Activated CD8-positive, alpha-beta memory T cell treated with anti-CD3 and anti-CD28 coated beads for 48 hours (primary cell): ENCODE data around the gene GAS2L2.
"Not testable (repeated sequence)": the region's sequence is repeated elsewhere in the genome, so short reads cannot be mapped to it uniquely, and the experiment has no call there.

Source experiments
- DNase-seq, 3 experiments: peaks; one replicate each; pipeline ENCODE4 v3.0.0-alpha.2; 2020; ENCODE audit warnings: low read depth in 2 of 3, low spot score in 2 of 3

The GAS2L2 gene

DNA sequence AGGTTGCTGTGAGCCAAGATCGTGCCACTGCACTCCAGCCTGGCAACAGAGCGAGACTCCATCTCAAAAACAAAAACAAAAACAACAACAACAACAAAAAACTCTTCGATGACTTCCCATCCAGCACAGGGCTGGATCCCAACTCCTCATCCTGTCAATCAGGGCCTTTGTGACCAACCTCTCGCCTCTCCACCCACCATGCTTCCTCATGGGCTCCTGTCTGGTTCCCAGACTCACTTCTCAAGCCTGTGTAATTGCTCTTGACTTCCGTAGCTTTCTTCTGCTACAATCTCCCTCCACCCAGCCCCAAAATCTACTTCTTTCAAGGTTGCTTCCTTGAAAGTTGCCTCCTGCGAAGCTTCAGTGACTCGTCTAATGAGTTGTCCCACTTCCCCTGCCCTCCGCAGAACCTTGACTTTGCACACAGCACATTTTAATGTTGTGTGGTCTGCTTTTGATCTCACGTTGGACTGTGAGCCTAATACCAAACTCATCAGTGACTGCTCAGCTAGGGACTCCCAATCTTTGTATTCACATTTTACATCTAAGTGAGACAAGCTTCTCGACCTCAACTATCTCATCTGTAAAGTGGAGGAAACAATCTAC is 22.5 kb downstream of the GAS2L2 start:
- DNase-seq: no peak

DNA sequence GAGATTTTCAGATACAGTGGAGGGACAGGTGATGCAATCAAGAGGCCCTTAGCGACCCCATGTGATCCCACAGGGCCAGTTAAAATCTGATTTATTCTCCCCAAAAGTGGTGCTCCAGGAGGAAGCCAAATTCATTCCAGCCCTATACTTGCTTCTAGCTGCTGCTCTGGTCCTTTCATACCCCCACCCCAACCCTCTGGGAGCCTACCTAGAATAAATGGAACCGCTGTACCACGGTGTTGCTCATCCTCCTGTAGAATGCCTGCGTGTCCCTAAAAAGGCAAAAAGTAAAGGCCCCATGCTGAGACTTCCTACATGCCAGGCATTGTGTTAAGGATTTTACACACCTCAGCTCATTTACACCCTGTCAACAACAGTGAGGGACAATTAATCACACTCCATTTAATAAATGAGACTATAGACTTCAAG is 23.6 kb downstream of the GAS2L2 start:
- no peak for DNase-seq

DNA sequence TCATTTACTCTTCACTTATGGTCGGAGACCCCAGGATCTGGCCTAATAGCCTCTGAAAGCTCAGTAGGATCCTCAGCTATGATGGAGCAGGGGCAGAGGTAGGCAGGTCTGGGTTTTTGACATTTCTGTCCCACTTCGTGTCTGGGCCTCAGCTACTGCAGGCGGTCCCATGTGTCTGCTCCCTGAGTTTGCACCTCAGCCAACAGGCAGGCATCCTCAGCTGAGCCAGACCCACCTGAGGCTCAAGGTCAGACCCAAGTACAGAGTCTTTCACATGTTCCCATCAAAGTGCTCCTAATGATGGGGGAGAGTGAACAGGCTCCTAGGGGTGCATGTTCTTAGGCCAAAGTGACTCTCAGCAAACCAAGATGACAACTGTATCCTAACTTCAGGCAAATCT is 24.5 kb downstream of the GAS2L2 start:
- no peak for DNase-seq

DNA sequence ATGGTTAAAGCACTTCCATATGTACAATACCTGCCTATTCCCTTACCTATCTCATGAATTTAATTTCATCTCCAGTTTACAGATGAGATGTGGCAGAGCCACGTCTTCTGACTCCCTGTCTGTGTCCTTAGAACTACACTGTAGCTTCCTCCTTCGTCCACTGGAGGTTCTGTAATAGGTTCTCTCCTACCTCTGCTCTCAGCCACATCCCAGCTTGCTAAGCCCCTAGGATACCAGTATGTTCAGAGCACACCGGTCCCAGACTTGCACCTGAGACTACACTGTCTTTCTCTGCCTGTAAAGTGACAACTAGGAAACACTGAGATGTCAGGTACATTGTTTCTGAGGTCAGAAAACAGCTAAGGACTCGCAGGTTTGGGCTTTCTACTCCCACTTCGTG is 25.4 kb downstream of the GAS2L2 start:
- DNase-seq: no peak

- DNase-seq: no peak
These were observed 26.0 kb downstream of the GAS2L2 start for GRCh38 chr17:35726953-35727460.

- no peak for DNase-seq
These were observed 26.7 kb downstream of the GAS2L2 start for GRCh38 chr17:35726127-35726952.

DNA sequence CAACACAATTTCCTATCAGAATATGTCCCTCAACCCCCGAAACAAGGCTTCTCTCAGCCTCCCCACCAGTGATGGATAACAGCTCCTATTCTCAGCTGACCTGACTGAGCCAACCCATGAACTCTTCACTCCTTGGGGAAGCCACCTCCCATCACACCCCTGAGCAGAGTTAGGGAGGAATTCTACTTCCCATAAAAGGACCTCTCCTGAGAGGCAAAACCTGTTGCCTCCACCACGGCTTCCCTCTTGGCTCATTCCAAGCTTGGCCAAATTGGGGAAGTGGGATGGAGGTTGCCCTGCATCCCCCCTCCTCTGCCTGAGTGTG is 27.3 kb downstream of the GAS2L2 start:
- no peak for DNase-seq

DNA sequence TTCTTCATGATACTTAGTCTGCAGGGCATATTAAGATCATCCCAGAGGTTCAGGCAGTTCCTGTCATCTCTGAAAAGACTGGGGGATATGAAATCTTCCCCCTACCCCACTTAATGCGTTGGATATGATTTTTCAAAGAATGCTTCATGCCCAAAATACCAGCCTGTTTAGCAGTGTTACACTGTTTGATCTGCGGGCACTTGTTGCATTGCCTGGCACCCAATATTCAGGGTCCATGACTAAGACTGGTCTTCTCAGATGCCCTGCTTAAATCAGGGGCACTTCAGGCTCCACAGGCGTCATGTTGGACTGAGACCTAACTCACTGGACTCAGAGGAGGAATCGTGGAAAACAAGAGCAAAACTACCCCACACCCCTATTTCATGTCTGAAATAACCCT is 28.0 kb downstream of the GAS2L2 start:
- no peak for DNase-seq

DNA sequence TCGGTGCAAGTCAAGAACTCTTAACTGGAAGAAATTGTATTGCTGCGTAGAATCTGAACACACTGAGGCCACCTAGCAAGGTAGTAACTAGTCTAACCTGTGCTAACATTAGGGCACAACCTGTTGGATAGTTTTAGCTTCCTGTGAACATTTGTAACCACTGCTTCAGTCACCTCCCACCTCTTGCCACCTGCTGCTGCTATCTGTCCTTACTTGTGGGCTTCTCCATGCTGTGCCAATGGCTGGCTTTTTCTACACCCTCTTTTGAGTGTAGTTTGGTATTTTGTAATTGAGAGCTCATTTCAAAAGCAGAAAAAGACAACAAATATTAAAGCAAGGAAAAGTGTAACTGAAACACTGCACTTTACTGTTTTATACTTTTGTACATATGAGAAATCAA is 29.3 kb downstream of the GAS2L2 start:
- DNase-seq: no peak

DNA sequence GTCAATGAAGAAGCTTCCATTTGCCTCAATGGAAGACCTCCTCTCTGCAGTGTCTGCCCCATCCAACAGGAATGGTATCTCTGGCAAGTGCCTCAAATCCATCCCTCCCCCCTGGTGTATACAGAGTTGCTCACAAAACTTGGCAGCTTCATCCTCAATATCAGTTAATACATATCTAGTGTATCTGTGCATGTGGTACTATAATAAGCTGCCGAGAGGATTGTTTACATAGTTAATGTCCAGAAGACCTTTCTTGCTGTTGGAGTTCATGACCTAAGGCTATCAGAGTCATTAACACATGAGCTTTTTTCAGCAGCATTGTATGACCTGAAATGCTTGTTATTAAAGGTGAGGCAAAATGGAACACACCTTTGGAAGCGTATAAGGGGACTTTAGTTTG is 35.6 kb downstream of the GAS2L2 start:
- no peak for DNase-seq

DNA sequence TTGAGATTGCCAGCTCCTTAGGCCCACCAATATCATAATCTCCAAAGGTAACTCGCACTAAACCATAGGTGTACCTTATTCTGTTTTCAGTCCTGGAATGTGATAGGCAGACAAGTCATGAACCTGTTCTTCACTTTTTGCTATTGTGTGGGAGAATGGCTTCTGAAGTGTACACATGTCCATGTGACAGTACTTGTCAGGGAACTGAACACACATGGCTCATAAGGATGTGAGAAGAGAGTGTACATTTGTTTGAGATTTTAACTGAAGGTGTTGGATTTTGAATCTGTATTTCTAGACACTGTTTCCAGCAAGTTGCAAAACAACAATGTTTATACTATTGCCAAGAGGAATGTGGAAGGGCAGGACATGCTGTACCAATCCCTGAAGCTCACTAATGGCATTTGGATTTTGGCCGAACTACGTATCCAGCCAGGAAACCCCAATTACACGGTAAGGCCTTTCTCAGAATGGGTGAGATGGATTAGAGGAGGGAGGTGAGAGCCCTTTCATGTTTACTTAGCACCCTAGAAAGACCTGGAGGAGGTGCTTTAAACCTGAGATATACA is 36.1 kb downstream of the GAS2L2 start:
- no peak for DNase-seq

- DNase-seq: no peak
These were observed 36.9 kb downstream of the GAS2L2 start for GRCh38 chr17:35716173-35716572.

GRCh38 chr17:35715416-35715815 is 37.6 kb downstream of the GAS2L2 start:
- no peak for DNase-seq

- DNase-seq: no peak
These were observed 38.1 kb downstream of the GAS2L2 start for GRCh38 chr17:35714988-35715387.

GRCh38 chr17:35713069-35713728 is 39.8 kb downstream of the GAS2L2 start:
- DNase-seq: no peak

DNA sequence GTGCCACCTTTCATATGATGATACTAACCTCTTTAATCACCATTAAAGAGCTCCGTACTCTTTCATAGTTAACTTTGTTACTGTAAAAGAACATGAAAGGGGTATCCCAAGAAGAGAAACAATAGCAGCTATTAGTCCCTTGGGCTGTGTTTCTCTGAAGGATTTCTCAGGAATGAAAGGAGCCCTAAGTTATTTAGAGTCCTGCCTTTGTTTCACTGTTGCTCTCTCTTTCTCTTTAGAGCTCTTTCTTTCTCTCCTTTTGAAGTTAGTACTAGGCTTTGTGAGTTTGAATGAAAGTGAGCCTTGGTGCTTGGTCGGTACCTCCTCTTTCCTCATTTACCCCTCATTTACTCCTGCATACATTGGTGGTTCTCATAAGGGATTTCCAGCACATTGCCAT is 42.1 kb downstream of the GAS2L2 start:
- DNase-seq: no peak

GRCh38 chr17:35709874-35710273 is 43.2 kb downstream of the GAS2L2 start:
- no peak for DNase-seq

GRCh38 chr17:35708951-35709350 is 44.1 kb downstream of the GAS2L2 start:
- DNase-seq: no peak

DNA sequence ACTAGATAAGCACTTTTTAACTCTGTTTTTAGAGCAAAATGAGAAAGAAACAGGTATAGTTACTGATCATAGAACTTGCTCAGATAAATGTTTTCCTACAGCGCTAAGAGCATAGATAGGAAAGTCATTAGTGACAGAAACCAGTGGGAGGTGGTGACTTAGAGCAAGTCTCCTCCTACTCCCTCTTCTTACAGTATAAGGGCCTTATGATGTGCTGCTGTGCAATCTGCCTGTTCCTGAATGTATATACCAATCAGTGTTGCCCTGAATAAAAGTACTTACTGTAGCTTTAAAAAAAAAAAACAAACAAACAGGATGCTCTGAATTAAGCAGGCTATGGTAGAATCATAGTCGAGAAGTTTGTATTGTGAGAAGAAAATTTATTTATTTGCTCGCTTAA is 44.9 kb downstream of the GAS2L2 start:
- no peak for DNase-seq

DNA sequence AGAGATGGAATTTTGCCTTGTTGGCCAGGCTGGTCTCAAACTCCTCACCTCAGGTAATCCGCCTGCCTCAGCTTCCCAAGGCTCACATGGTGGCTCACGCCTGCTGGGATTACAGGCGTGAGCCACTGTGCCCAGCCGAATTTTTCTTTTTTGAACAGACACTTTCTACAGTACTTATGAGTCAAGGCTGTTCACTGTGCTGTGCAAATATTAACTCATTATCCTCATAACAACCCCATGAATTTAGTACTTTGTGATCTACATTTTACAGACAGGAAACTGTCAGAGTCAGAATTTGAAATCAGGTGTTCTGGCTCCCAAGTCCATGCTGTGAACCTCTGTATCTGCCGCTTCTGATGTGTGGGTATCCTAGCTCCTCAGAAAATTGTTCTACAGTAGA is 47.3 kb downstream of the GAS2L2 start:
- DNase-seq: no peak

DNA sequence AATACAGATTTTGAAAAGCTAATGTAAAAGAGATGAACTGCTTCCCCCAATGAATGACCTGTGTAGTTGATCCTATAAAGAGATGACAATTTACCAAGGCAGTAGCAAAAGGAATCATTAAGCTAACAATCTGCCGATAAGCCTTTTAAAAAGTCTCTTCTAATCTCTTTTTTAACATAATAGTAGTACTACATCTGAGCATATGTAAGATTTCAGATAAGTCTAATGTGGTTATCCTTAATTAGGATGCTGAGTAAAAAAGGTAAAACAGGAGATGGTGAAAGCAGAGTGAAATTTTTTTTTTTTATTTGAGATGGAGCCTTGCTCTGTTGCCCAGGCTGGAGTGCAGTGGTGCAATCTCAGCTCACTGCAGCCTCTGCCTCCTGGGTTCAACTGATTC is 47.8 kb downstream of the GAS2L2 start:
- no peak for DNase-seq

GRCh38 chr17:35703308-35703707 is 49.7 kb downstream of the GAS2L2 start:
- DNase-seq: not testable (repeated sequence)
